Neural cell (in vitro differentiated cells): ENCODE results near the gene GSE1. TPM values are rescaled to one million over a fixed set of nuclear protein-coding genes. Genes with fewer than 3 reads are reported as not detected.

Experiments used
- H2AFZ ChIP-seq: fragments of 200-600, 300-800 bp; sonication (generic), shearing (Covaris generic); 2 replicates; pipeline ENCODE4 v1.6.0; 2014; ENCODE audit warnings: low read depth, mild to moderate bottlenecking, antibody characterized with exemption, low read length, moderate library complexity
- H3F3A ChIP-seq: fragments of 200-600 bp; shearing (Covaris generic); 2 replicates; pipeline ENCODE4 v1.6.1; 2016; ENCODE audit warnings: mild to moderate bottlenecking, moderate library complexity, mixed read lengths, antibody characterized with exemption, low read length; ENCODE audit not compliant: insufficient read depth, poor library complexity, severe bottlenecking
- H3K27ac ChIP-seq: fragments of 200-600, 300-800 bp; sonication (generic), shearing (Covaris generic); 2 replicates; pipeline ENCODE4 v1.5.1; 2014; ENCODE audit warnings: mild to moderate bottlenecking, low read length, moderate library complexity
- H3K27me3 ChIP-seq: fragments of 300-800, 200-600 bp; sonication (generic), shearing (Covaris generic); 2 replicates; pipeline ENCODE4 v1.6.0; 2014; ENCODE audit warnings: mild to moderate bottlenecking, low read depth, low read length, moderate library complexity; ENCODE audit not compliant: insufficient read depth
- H3K36me3 ChIP-seq: fragments of 300-800, 200-600 bp; sonication (generic), shearing (Covaris generic); 2 replicates; pipeline ENCODE4 v1.5.1; 2014; ENCODE audit warnings: mild to moderate bottlenecking, antibody characterized with exemption, low read length, moderate library complexity; ENCODE audit not compliant: insufficient read depth
- H3K4me2 ChIP-seq: fragments of 300-800, 200-600 bp; sonication (generic), shearing (Covaris generic); 2 replicates; pipeline ENCODE4 v1.6.0; 2014; ENCODE audit warnings: mild to moderate bottlenecking, low read length
- H3K4me3 ChIP-seq: fragments of 300-800, 200-600 bp; sonication (generic), shearing (Covaris generic); 2 replicates; pipeline ENCODE4 v1.5.1; 2014; ENCODE audit warnings: mild to moderate bottlenecking, low read length, moderate library complexity
- H3K79me2 ChIP-seq: fragments of 200-600 bp; shearing (Covaris generic); replicated peaks from 2 replicates; pipeline ENCODE4 v1.6.0; 2014; ENCODE audit warnings: mild to moderate bottlenecking, low read length, moderate library complexity; ENCODE audit not compliant: insufficient read depth
- H3K9ac ChIP-seq: fragments of 300-800, 200-600 bp; sonication (generic), shearing (Covaris generic); 2 replicates; pipeline ENCODE4 v1.6.1; 2016; ENCODE audit warnings: mild to moderate bottlenecking, low read length, mixed read lengths
- H3K9me2 ChIP-seq: fragments of 200-600 bp; shearing (Covaris generic); 2 replicates; pipeline ENCODE4 v1.6.1; 2016; ENCODE audit warnings: mild to moderate bottlenecking, low read length, mixed read lengths; ENCODE audit not compliant: insufficient read depth
- H3K9me3 ChIP-seq: fragments of 200-600, 300-800 bp; sonication (generic), shearing (Covaris generic); 2 replicates; pipeline ENCODE4 v1.6.1; 2016; ENCODE audit warnings: mild to moderate bottlenecking, mixed run types, low read length, moderate library complexity, mixed read lengths
- H4K20me1 ChIP-seq: fragments of 200-600 bp; shearing (Covaris generic); 2 replicates; pipeline ENCODE4 v1.6.1; 2016; ENCODE audit warnings: mild to moderate bottlenecking, mixed run types; ENCODE audit not compliant: insufficient read depth
- CTCF ChIP-seq: fragments of 450-650 bp; IDR thresholded peaks from 2 replicates; pipeline ENCODE4 v1.5.1; 2014; ENCODE audit warnings: antibody characterized with exemption, mild to moderate bottlenecking, moderate library complexity; ENCODE audit not compliant: poor library complexity, severe bottlenecking
- EP300 ChIP-seq: fragments of 450-650 bp; conservative IDR thresholded peaks from 2 replicates; pipeline ENCODE4 v1.6.1; 2014; ENCODE audit warnings: antibody characterized with exemption, mild to moderate bottlenecking, moderate library complexity; ENCODE audit not compliant: poor library complexity, severe bottlenecking
- EZH2 ChIP-seq: fragments of 200-600, 300-800 bp; shearing (Covaris generic), sonication (generic); IDR thresholded peaks from 2 replicates; pipeline ENCODE4 v1.6.1; 2014; ENCODE audit warnings: antibody characterized with exemption, low read length, borderline replicate concordance, mild to moderate bottlenecking; ENCODE audit not compliant: insufficient read depth, poor library complexity, severe bottlenecking
- MXI1 ChIP-seq: fragments of 450-650 bp; conservative IDR thresholded peaks from 2 replicates; pipeline ENCODE4 v1.6.1; 2014; ENCODE audit warnings: antibody characterized with exemption, mild to moderate bottlenecking; ENCODE audit not compliant: poor library complexity, severe bottlenecking
- POLR2AphosphoS5 ChIP-seq: IDR thresholded peaks from 2 replicates; pipeline ENCODE4 v1.6.1; 2012
- RAD21 ChIP-seq: fragments of 450-650 bp; conservative IDR thresholded peaks from 2 replicates; pipeline ENCODE4 v1.6.1; 2014; ENCODE audit warnings: antibody characterized with exemption, mild to moderate bottlenecking, moderate library complexity
- SMC3 ChIP-seq: fragments of 450-650 bp; conservative IDR thresholded peaks from 2 replicates; pipeline ENCODE4 v1.6.1; 2014; ENCODE audit warnings: antibody characterized with exemption, mild to moderate bottlenecking, moderate library complexity; ENCODE audit not compliant: poor library complexity
- TAF1 ChIP-seq: IDR thresholded peaks from 2 replicates; pipeline ENCODE4 v1.6.1; 2012; ENCODE audit warnings: low read depth
- polyA plus RNA-seq: library from polyadenylated mRNA; depleted of rRNA; stranded (reverse); fragments of >200 nt; gene quantifications from 2 replicates; pipeline ENCODE4 v1.2.3, GENCODE V29; 2014
- TF ChIP-seq, protein P1 (sequence below): IDR thresholded peaks from 2 replicates; pipeline ENCODE4 v1.6.1; 2012; ENCODE audit warnings: borderline replicate concordance

GSE1 gene
- polyA plus RNA-seq, 1 donor from 2014 or later, result 35.6 TPM

- Histone ChIP-seq H3F3A (no peaks in the 10 kb centered on the region), H3K27me3 (no peaks in the 10 kb centered on the region), H3K27ac (no peak overlapping the region), H3K4me3 (peak overlapping the region; percentile 38), H3K9ac (peak overlapping the region; percentile 16), H2AFZ (no peak overlapping the region), H3K9me2 (no peaks in the 10 kb centered on the region), H3K4me2 (no peak overlapping the region), H4K20me1 (peaks cover 4% of the 10 kb centered on the region), H3K9me3 (no peaks in the 10 kb centered on the region), H3K79me2 (peaks cover 96% of the 10 kb centered on the region), H3K36me3 (no peaks in the 10 kb centered on the region)
- TF ChIP-seq EP300 (no peak), TAF1 (no peak), EZH2 (no peak)
Measured at GRCh38 chr16:85603203-85603755, 9.8 kb upstream of the GSE1 start.

DNA sequence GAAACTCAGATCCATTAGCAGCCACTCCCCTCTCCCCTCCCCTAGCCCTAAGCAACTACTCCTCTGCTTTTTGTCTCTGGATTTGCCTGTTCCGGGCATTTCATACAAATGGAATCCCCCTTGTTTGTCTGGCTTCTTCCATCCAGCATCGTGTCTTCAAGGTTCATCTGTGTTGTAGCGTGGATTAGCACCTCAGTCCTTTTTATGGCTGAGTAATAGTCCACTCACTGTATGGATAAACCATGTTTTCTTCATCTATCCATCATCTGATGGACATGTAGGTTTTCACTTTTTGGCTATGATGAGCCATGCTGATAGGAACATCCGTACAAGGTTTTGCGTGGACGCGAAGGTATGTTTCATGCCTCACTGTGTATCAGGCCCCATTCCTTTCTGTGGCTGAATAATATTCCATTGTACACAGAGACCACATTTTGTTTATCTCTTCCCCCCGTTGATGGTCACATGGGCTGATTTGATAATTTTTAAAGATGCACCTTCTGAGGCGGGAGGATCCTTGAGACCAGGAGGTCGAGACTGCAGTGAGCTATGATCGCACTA lies 8.9 kb upstream of the GSE1 start:
- TF ChIP-seq POLR2AphosphoS5, result no peak
- TF ChIP-seq EZH2, result no peak
- TF ChIP-seq TAF1, result no peak
- TF ChIP-seq RAD21, result no peak
- TF ChIP-seq, protein P1, sequence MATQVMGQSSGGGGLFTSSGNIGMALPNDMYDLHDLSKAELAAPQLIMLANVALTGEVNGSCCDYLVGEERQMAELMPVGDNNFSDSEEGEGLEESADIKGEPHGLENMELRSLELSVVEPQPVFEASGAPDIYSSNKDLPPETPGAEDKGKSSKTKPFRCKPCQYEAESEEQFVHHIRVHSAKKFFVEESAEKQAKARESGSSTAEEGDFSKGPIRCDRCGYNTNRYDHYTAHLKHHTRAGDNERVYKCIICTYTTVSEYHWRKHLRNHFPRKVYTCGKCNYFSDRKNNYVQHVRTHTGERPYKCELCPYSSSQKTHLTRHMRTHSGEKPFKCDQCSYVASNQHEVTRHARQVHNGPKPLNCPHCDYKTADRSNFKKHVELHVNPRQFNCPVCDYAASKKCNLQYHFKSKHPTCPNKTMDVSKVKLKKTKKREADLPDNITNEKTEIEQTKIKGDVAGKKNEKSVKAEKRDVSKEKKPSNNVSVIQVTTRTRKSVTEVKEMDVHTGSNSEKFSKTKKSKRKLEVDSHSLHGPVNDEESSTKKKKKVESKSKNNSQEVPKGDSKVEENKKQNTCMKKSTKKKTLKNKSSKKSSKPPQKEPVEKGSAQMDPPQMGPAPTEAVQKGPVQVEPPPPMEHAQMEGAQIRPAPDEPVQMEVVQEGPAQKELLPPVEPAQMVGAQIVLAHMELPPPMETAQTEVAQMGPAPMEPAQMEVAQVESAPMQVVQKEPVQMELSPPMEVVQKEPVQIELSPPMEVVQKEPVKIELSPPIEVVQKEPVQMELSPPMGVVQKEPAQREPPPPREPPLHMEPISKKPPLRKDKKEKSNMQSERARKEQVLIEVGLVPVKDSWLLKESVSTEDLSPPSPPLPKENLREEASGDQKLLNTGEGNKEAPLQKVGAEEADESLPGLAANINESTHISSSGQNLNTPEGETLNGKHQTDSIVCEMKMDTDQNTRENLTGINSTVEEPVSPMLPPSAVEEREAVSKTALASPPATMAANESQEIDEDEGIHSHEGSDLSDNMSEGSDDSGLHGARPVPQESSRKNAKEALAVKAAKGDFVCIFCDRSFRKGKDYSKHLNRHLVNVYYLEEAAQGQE, result no peak
- no peak for TF ChIP-seq SMC3
- TF ChIP-seq MXI1, result no peak
- no peak for TF ChIP-seq CTCF
- TF ChIP-seq EP300, result no peak
- Histone ChIP-seq H3K4me3 (no peak overlapping the region), H4K20me1 (peaks cover 4% of the 10 kb centered on the region)

More for the DNA sequence above, 8.9 kb upstream of the GSE1 start:
- no peak overlapping the region for H3K27ac ChIP-seq
- H3K9me2 ChIP-seq, result no peaks in the 10 kb centered on the region
- H3K4me2 ChIP-seq, result no peak overlapping the region
- no peak overlapping the region for H3K9ac ChIP-seq
- H3K27me3 ChIP-seq, result no peaks in the 10 kb centered on the region
- no peaks in the 10 kb centered on the region for H3K9me3 ChIP-seq
- H2AFZ ChIP-seq, result no peak overlapping the region
- H3F3A ChIP-seq, result no peaks in the 10 kb centered on the region
- H3K79me2 ChIP-seq, result peaks cover 96% of the 10 kb centered on the region
- H3K36me3 ChIP-seq, result no peaks in the 10 kb centered on the region
